IMR-90 (cell line): ENCODE measurements around the gene WAS. TPM values are rescaled to one million over a fixed set of nuclear protein-coding genes. Genes with fewer than 3 reads are reported as not detected.

Experiments
- ATAC-seq: fragments of 200-7000 bp; cut with Tn5 transposase; 2 replicates; pipeline ENCODE4 v1.9.1; 2020; ENCODE audit warnings: low read depth, mild to moderate bottlenecking, moderate library complexity
- BruUV-seq: library from RNA; stranded (reverse); fragments of 400-500 nt; replicated peaks from 2 replicates; lab custom pipeline; 2021; lab: Mats Ljungman, UMichigan
- CTCF ChIA-PET: fragments of 300-600 bp; formaldehyde crosslinking; extraction: SDS; loops from one replicate; lab custom pipeline; 2021; ENCODE audit warnings: antibody characterized with exemption; lab: Yijun Ruan, JAX
- POLR2A ChIA-PET: fragments of 300-600 bp; sonication (Branson Sonifier 250); formaldehyde crosslinking; loops from one replicate; lab custom pipeline; 2022; ENCODE audit warnings: antibody characterized with exemption; ENCODE audit not compliant: unreplicated experiment; lab: Charles Lee
- DNase-seq: peaks from one replicate; pipeline ENCODE4 v3.0.0; 2013
- H2AFZ ChIP-seq: replicated peaks from 2 replicates; pipeline ENCODE3; 2013; ENCODE audit warnings: low read length, mild to moderate bottlenecking; ENCODE audit not compliant: poor library complexity
- H2AK5ac ChIP-seq: 2 replicates; pipeline ENCODE4 v1.6.1; 2013; ENCODE audit warnings: low read depth, low read length, inconsistent platforms
- H2AK9ac ChIP-seq: replicated peaks from 2 replicates; pipeline ENCODE3; 2013; ENCODE audit warnings: mild to moderate bottlenecking, low read depth, low read length, moderate library complexity; ENCODE audit not compliant: poor library complexity
- H2BK120ac ChIP-seq: 2 replicates; pipeline ENCODE4 v1.6.1; 2013; ENCODE audit warnings: low read depth, low read length, inconsistent platforms
- H2BK15ac ChIP-seq: 3 replicates; pipeline ENCODE4 v1.6.1; 2013; ENCODE audit warnings: low read depth, low read length, inconsistent platforms
- H2BK20ac ChIP-seq: 2 replicates; pipeline ENCODE4 v1.6.1; 2013; ENCODE audit warnings: low read depth, mild to moderate bottlenecking, inconsistent platforms, low read length, moderate library complexity
- H2BK5ac ChIP-seq: 2 replicates; pipeline ENCODE4 v1.6.1; 2013; ENCODE audit warnings: mild to moderate bottlenecking, low read depth, low read length, inconsistent platforms; ENCODE audit not compliant: poor library complexity, severe bottlenecking
- H3K14ac ChIP-seq: replicated peaks from 2 replicates; pipeline ENCODE4 v1.6.1; 2013; ENCODE audit warnings: low read depth, low read length, inconsistent platforms
- H3K18ac ChIP-seq: 2 replicates; pipeline ENCODE4 v1.6.1; 2013; ENCODE audit warnings: low read depth, low read length, control low read depth
- H3K23ac ChIP-seq: 2 replicates; pipeline ENCODE4 v1.6.1; 2013; ENCODE audit warnings: low read depth, low read length, inconsistent platforms
- H3K27ac ChIP-seq: 2 replicates; pipeline ENCODE4 v1.5.1; 2013; ENCODE audit warnings: mild to moderate bottlenecking, control low read depth, low read length; ENCODE audit not compliant: insufficient read depth
- H3K27me3 ChIP-seq: 2 replicates; pipeline ENCODE4 v1.6.1; 2013; ENCODE audit warnings: low read length; ENCODE audit not compliant: control insufficient read depth, insufficient read depth
- H3K36me3 ChIP-seq: 2 replicates; pipeline ENCODE4 v1.6.1; 2013; ENCODE audit warnings: low read length, mixed read lengths; ENCODE audit not compliant: control insufficient read depth, insufficient read depth
- H3K4ac ChIP-seq: 2 replicates; pipeline ENCODE4 v1.6.1; 2013; ENCODE audit warnings: low read depth, low read length, inconsistent platforms
- H3K4me1 ChIP-seq: 2 replicates; pipeline ENCODE4 v1.6.1; 2013; ENCODE audit warnings: low read length, mixed read lengths; ENCODE audit not compliant: control insufficient read depth, insufficient read depth
- H3K4me2 ChIP-seq: 2 replicates; pipeline ENCODE4 v1.6.1; 2013; ENCODE audit warnings: low read depth, mild to moderate bottlenecking, control low read depth, low read length, moderate library complexity
- H3K4me3 ChIP-seq: 2 replicates; pipeline ENCODE4 v1.5.1; 2013; ENCODE audit warnings: low read depth, mild to moderate bottlenecking, control low read depth, low read length, moderate library complexity; ENCODE audit not compliant: insufficient read depth
- H3K56ac ChIP-seq: 2 replicates; pipeline ENCODE4 v1.6.1; 2013; ENCODE audit warnings: low read length, inconsistent platforms; ENCODE audit not compliant: insufficient read depth; ENCODE audit errors: extremely low read depth
- H3K79me1 ChIP-seq, 2 experiments: 2 replicates each; pipeline ENCODE4 v1.6.1; 2013; ENCODE audit warnings: low read length in 2 of 2, inconsistent platforms in 1 of 2, low read depth in 1 of 2
- H3K9ac ChIP-seq: 2 replicates; pipeline ENCODE4 v1.6.1; 2013; ENCODE audit warnings: low read depth, low read length, control low read depth
- H3K9me1 ChIP-seq: 2 replicates; pipeline ENCODE4 v1.6.1; 2013; ENCODE audit warnings: low read length, inconsistent platforms; ENCODE audit not compliant: insufficient read depth
- H3K9me3 ChIP-seq: 2 replicates; pipeline ENCODE4 v1.6.1; 2013; ENCODE audit warnings: low read length; ENCODE audit not compliant: control insufficient read depth, insufficient read depth
- H4K20me1 ChIP-seq: 2 replicates; pipeline ENCODE4 v1.6.1; 2013; ENCODE audit warnings: low read length, inconsistent platforms; ENCODE audit not compliant: insufficient read depth
- H4K5ac ChIP-seq: 2 replicates; pipeline ENCODE4 v1.6.1; 2013; ENCODE audit warnings: mild to moderate bottlenecking, low read depth, low read length, control low read depth
- H4K8ac ChIP-seq, 2 experiments: 2 replicates each; pipeline ENCODE4 v1.6.1; 2013; ENCODE audit warnings: low read depth in 2 of 2, low read length in 2 of 2, control low read depth in 1 of 2, inconsistent platforms in 1 of 2
- H4K91ac ChIP-seq: 2 replicates; pipeline ENCODE4 v1.6.1; 2013; ENCODE audit warnings: low read depth, low read length, inconsistent platforms; ENCODE audit not compliant: insufficient read depth
- BHLHE40 ChIP-seq: fragments of 150-350 bp; IDR thresholded peaks from 2 replicates; pipeline ENCODE4 v1.6.1; 2016; ENCODE audit warnings: mild to moderate bottlenecking, low read depth, low read length
- CEBPB ChIP-seq: IDR thresholded peaks from 2 replicates; pipeline ENCODE4 v1.6.1; 2012; ENCODE audit warnings: low read depth, low read length, improper control_type of control experiment
- CHD1 ChIP-seq: IDR thresholded peaks from 2 replicates; pipeline ENCODE4 v1.6.1; 2012; ENCODE audit warnings: low read depth, low read length, improper control_type of control experiment
- ELK1 ChIP-seq: fragments of 150-350 bp; IDR thresholded peaks from 2 replicates; pipeline ENCODE4 v1.6.1; 2016; ENCODE audit warnings: low read depth, mild to moderate bottlenecking, low read length, moderate library complexity, borderline replicate concordance
- FOS ChIP-seq: fragments of 150-350 bp; IDR thresholded peaks from 2 replicates; pipeline ENCODE4 v1.6.1; 2016; ENCODE audit warnings: low read depth, low read length
- MAFK ChIP-seq: IDR thresholded peaks from 2 replicates; pipeline ENCODE4 v1.6.1; 2012; ENCODE audit warnings: low read depth, low read length, improper control_type of control experiment
- MAZ ChIP-seq: IDR thresholded peaks from 2 replicates; pipeline ENCODE4 v1.6.1; 2012; ENCODE audit warnings: low read depth, mild to moderate bottlenecking, low read length, improper control_type of control experiment, moderate library complexity, borderline replicate concordance
- MXI1 ChIP-seq: IDR thresholded peaks from 2 replicates; pipeline ENCODE4 v1.6.1; 2012; ENCODE audit warnings: low read depth, mild to moderate bottlenecking, low read length, moderate library complexity, borderline replicate concordance
- NFE2L2 ChIP-seq: fragments of 150-350 bp; IDR thresholded peaks from 2 replicates; pipeline ENCODE4 v1.6.1; 2016; ENCODE audit warnings: low read depth, mild to moderate bottlenecking, low read length
- POLR2A ChIP-seq: IDR thresholded peaks from 2 replicates; pipeline ENCODE4 v1.6.1; 2012; ENCODE audit warnings: mild to moderate bottlenecking, low read depth, low read length
- RAD21 ChIP-seq: IDR thresholded peaks from 2 replicates; pipeline ENCODE4 v1.6.1; 2012; ENCODE audit warnings: low read length, improper control_type of control experiment
- RCOR1 ChIP-seq: IDR thresholded peaks from 2 replicates; pipeline ENCODE4 v1.6.1; 2012; ENCODE audit warnings: mild to moderate bottlenecking, low read length, improper control_type of control experiment; ENCODE audit not compliant: insufficient replicate concordance
- RFX5 ChIP-seq: IDR thresholded peaks from 2 replicates; pipeline ENCODE4 v1.8.0; 2012; ENCODE audit warnings: low read depth, mild to moderate bottlenecking, low read length, moderate library complexity
- SMC3 ChIP-seq: fragments of 150-350 bp; IDR thresholded peaks from 2 replicates; pipeline ENCODE4 v1.6.1; 2016; ENCODE audit warnings: low read depth, mild to moderate bottlenecking, antibody characterized with exemption, low read length, moderate library complexity
- WGBS, 2 experiments: methylation state at CpG; one replicate each; pipeline versions ENCODE4 v1.1.5 to v1.1.7; 2013; ENCODE audit warnings: missing lambda C conversion rate in 2 of 2; ENCODE audit not compliant: insufficient read length in 1 of 2; ENCODE audit errors: extremely low coverage in 2 of 2; 5-methylcytosine and 5-hydroxymethylcytosine counted together
- dilution Hi-C: fragments of 300-500 bp; cut with HindIII; formaldehyde crosslinking; loops from one replicate; pipeline ENCODE4 v1.14.3; 2018; ENCODE audit warnings: low sequenced_read_pairs; ENCODE audit not compliant: unreplicated experiment
- in situ Hi-C: fragments of 300-500 bp; cut with MboI; formaldehyde crosslinking; loops from 3 replicates; pipeline ENCODE4 v1.14.3; 2019; ENCODE audit warnings: low sequenced_read_pairs, inconsistent platforms, mixed read lengths
- intact Hi-C: fragments of 100-400 bp; cut with micrococcal nuclease; formaldehyde crosslinking; loops from 2 replicates; pipeline ENCODE4 v1.10.0; 2022
- polyA plus RNA-seq, 3 experiments: library from polyadenylated mRNA; depleted of rRNA; stranded (reverse); fragments of >200 nt; gene quantifications; 2 replicates each; pipeline ENCODE4 v1.2.3, GENCODE V29; 2012; ENCODE audit warnings: low replicate concordance in 1 of 3
- total RNA-seq: library from RNA; depleted of rRNA; stranded (reverse); fragments of >200 nt; gene quantifications from 2 replicates; pipeline ENCODE4 v1.2.3, GENCODE V29; 2012
- TF ChIP-seq, protein P1 (sequence below): fragments of 150-350 bp; IDR thresholded peaks from 2 replicates; pipeline ENCODE4 v1.6.1; 2017; ENCODE audit warnings: mild to moderate bottlenecking, antibody characterized with exemption, low read length, low read depth
- TF ChIP-seq, protein P2 (sequence below): conservative IDR thresholded peaks from 2 replicates; pipeline ENCODE4 v1.5.1; 2012; ENCODE audit warnings: mild to moderate bottlenecking, low read depth, low read length, improper control_type of control experiment

Gene WAS
- total and polyA plus RNA-seq, 2 of the 4 experiments (the other 2 are of a cell fraction) = 0.14 TPM; not detected in 1

- H2BK20ac ChIP-seq = no peak overlapping the region
- ATAC-seq (no peak), DNase-seq (no peak)
- H3K14ac ChIP-seq = no peak overlapping the region
- H3K4ac ChIP-seq = no peak overlapping the region
- no peak overlapping the region for H3K27ac ChIP-seq
- no peaks in the 10 kb centered on the region for H3K79me1 ChIP-seq
- H4K5ac ChIP-seq = no peak overlapping the region
- no peak overlapping the region for H3K4me2 ChIP-seq
- no peak overlapping the region for H2AK9ac ChIP-seq
- intact Hi-C loops (no loop called here), in situ Hi-C loops (no loop called here), dilution Hi-C loops (no loop called here)
- no peak overlapping the region for H2BK120ac ChIP-seq
- no peak overlapping the region for H4K91ac ChIP-seq
- H2BK15ac ChIP-seq = no peak overlapping the region
- H2AFZ ChIP-seq = no peak overlapping the region
- ChIA-PET CTCF (interaction anchor here (0.8 kb wide), 1 partner anchor 12 kb away, joined by 5 read pairs; no protein-coding TSS in a partner anchor), POLR2A (no interaction called here)
- H3K9me3 ChIP-seq = peaks cover 3% of the 10 kb centered on the region; the same call in 1 of the 2 replicates
- H3K56ac ChIP-seq = no peak overlapping the region
- no peak overlapping the region for H3K9ac ChIP-seq
- H3K4me3 ChIP-seq = no peak overlapping the region
- no peak for TF ChIP-seq MXI1
- no peak for TF ChIP-seq NFE2L2
- TF ChIP-seq MAZ = no peak
- TF ChIP-seq RCOR1 = no peak
- no peak for TF ChIP-seq MAFK
- no peak for TF ChIP-seq SMC3
- TF ChIP-seq ELK1 = no peak
- no peak for TF ChIP-seq RFX5
- no peak for TF ChIP-seq CHD1
- TF ChIP-seq, protein P1, sequence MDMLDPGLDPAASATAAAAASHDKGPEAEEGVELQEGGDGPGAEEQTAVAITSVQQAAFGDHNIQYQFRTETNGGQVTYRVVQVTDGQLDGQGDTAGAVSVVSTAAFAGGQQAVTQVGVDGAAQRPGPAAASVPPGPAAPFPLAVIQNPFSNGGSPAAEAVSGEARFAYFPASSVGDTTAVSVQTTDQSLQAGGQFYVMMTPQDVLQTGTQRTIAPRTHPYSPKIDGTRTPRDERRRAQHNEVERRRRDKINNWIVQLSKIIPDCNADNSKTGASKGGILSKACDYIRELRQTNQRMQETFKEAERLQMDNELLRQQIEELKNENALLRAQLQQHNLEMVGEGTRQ = no peak
- no peak for TF ChIP-seq FOS
- TF ChIP-seq POLR2A = no peak
- no peak for TF ChIP-seq CEBPB
- TF ChIP-seq BHLHE40 = no peak
- TF ChIP-seq RAD21 = no peak
- TF ChIP-seq, protein P2, sequence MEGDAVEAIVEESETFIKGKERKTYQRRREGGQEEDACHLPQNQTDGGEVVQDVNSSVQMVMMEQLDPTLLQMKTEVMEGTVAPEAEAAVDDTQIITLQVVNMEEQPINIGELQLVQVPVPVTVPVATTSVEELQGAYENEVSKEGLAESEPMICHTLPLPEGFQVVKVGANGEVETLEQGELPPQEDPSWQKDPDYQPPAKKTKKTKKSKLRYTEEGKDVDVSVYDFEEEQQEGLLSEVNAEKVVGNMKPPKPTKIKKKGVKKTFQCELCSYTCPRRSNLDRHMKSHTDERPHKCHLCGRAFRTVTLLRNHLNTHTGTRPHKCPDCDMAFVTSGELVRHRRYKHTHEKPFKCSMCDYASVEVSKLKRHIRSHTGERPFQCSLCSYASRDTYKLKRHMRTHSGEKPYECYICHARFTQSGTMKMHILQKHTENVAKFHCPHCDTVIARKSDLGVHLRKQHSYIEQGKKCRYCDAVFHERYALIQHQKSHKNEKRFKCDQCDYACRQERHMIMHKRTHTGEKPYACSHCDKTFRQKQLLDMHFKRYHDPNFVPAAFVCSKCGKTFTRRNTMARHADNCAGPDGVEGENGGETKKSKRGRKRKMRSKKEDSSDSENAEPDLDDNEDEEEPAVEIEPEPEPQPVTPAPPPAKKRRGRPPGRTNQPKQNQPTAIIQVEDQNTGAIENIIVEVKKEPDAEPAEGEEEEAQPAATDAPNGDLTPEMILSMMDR = no peak
- H3K4me1 ChIP-seq = 0 out of 2 replicates have a peak, but pooled peaks cover 2% of the 10 kb centered on the region
- no peak overlapping the region for H3K23ac ChIP-seq
- no TSS peak for BruUV-seq
- H4K20me1 ChIP-seq = no peaks in the 10 kb centered on the region
- H2AK5ac ChIP-seq = no peak overlapping the region
- no peak overlapping the region for H3K18ac ChIP-seq
- no peaks in the 10 kb centered on the region for H3K36me3 ChIP-seq
- no peaks in the 10 kb centered on the region for H3K9me1 ChIP-seq
- H4K8ac ChIP-seq = no peak overlapping the region
- H2BK5ac ChIP-seq = no peak overlapping the region
- no peaks in the 10 kb centered on the region; the same call in 1 of the 2 replicates for H3K27me3 ChIP-seq
- 82% methylated on average over 3 of the region's 7 CpGs; no CpG with 5 or more reads in 1 of the 2 experiments for WGBS, 2 experiments
Measured at GRCh38 chrX:48711929-48712505, 28.4 kb downstream of the WAS start.
